ENCODE data around the gene TRNAU1AP.

TRNAU1AP gene

GRCh38 chr1:28537457-28538199, 15.3 kb upstream of the TRNAU1AP start:
- TF ChIP-seq CTCF (IDR thresholded peaks at IDR 0.05), result no peak

GRCh38 chr1:28538286-28538685, 14.6 kb upstream of the TRNAU1AP start:
- no peak for TF ChIP-seq CTCF (IDR thresholded peaks at IDR 0.05)

- TF ChIP-seq CTCF (IDR thresholded peaks at IDR 0.05), result peak; percentile 36; the same call in 1 of the 2 replicates
Measured at GRCh38 chr1:28540651-28541050, 12.2 kb upstream of the TRNAU1AP start.

- TF ChIP-seq CTCF (IDR thresholded peaks at IDR 0.05), result no peak
Measured at GRCh38 chr1:28545246-28545628, 7.6 kb upstream of the TRNAU1AP start.

- no peak for TF ChIP-seq CTCF (IDR thresholded peaks at IDR 0.05)
Measured at GRCh38 chr1:28548318-28548717, 4.6 kb upstream of the TRNAU1AP start.

- no peak for TF ChIP-seq CTCF (IDR thresholded peaks at IDR 0.05)
Measured at GRCh38 chr1:28551381-28551780, 1.5 kb upstream of the TRNAU1AP start.

- TF ChIP-seq CTCF (IDR thresholded peaks at IDR 0.05), result no peak
Measured at GRCh38 chr1:28560886-28561285, 8.0 kb downstream of the TRNAU1AP start.

GRCh38 chr1:28564310-28564709, 11.4 kb downstream of the TRNAU1AP start:
- TF ChIP-seq CTCF (IDR thresholded peaks at IDR 0.05), result no peak
